SJSA1 (cell line): ENCODE data around the gene FABP2. TPM values are rescaled to one million over a fixed set of nuclear protein-coding genes. Genes with fewer than 3 reads are reported as not detected.
"Not testable (repeated sequence)": the region's sequence is repeated elsewhere in the genome, so short reads cannot be mapped to it uniquely, and the experiment has no call there.

Experiments used
- DNase-seq, 2 experiments: peaks; one replicate each; pipeline ENCODE4 v3.0.0-alpha.2; 2015 to 2020; ENCODE audit warnings: low spot score in 2 of 2, low read depth in 1 of 2
- H3K27ac ChIP-seq: fragments of 250-450 bp; sonication (Bioruptor Pico); 2 replicates; pipeline ENCODE4 v1.5.1; 2020; ENCODE audit warnings: mild to moderate bottlenecking, moderate library complexity
- H3K27me3 ChIP-seq: fragments of 250-450 bp; sonication (Bioruptor Pico); replicated peaks from 2 replicates; pipeline ENCODE4 v1.5.1; 2020; ENCODE audit warnings: mild to moderate bottlenecking, moderate library complexity
- H3K36me3 ChIP-seq: fragments of 250-450 bp; sonication (Bioruptor Pico); 2 replicates; pipeline ENCODE4 v1.5.1; 2020; ENCODE audit warnings: mild to moderate bottlenecking
- H3K4me1 ChIP-seq: fragments of 250-450 bp; sonication (Bioruptor Pico); replicated peaks from 2 replicates; pipeline ENCODE4 v1.6.1; 2021; ENCODE audit warnings: mild to moderate bottlenecking
- H3K4me3 ChIP-seq: fragments of 250-450 bp; sonication (Bioruptor Pico); 2 replicates; pipeline ENCODE4 v1.5.1; 2020; ENCODE audit warnings: mild to moderate bottlenecking
- H3K9me3 ChIP-seq: fragments of 250-450 bp; sonication (Bioruptor Pico); replicated peaks from 2 replicates; pipeline ENCODE4 v1.5.1; 2020; ENCODE audit warnings: mild to moderate bottlenecking
- total RNA-seq: library from RNA; depleted of rRNA; stranded (reverse); fragments of >200 nt; shearing (Covaris generic); gene quantifications from 2 replicates; pipeline ENCODE4 v1.2.3, GENCODE V29; 2014

Gene FABP2
- total RNA-seq, 1 experiment from 2014 or later: not detected

- no peak overlapping the region for H3K4me3 ChIP-seq
- H3K36me3 ChIP-seq: no peaks in the 10 kb centered on the region
- H3K4me1 ChIP-seq: no peaks in the 10 kb centered on the region
- H3K27ac ChIP-seq: no peak overlapping the region
- H3K9me3 ChIP-seq: no peaks in the 10 kb centered on the region
- DNase-seq: no peak
- no peaks in the 10 kb centered on the region for H3K27me3 ChIP-seq
Observed at GRCh38 chr4:119337010-119337409, 15.1 kb upstream of the FABP2 start.

DNA sequence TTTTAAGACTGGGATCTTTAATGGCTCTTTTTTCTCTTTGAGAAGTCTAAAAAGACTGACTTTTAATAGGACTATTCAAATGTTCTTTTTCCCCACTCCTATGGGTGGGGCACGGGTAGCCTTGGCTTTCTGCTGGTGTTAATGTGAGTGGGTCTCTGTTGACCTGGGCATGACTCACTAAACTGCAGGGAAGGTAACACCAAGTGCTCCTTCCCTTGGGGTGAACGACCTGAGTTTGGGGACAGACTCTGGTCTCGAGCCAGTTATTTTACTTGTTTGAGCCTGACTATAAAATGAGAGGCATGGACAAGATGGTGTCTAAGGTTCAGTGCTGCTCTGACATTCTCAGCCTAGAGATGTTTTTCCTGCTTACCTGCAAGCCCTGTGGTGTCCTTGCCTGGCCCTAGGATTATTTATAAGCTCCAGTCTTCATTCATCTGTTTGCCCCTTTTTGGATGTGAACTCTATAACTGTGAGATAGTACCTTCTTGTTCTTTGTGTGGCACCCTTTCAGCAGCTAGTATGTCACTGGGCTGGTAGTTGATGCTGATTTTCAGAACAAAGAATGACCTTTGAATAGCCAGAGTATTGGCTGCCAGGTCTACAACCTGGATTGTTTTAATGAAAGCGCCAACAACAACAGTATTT, 14.5 kb upstream of the FABP2 start:
- H3K9me3 ChIP-seq, H3K4me1 ChIP-seq, H3K36me3 ChIP-seq, H3K27ac ChIP-seq, H3K27me3 ChIP-seq, H3K4me3 ChIP-seq, DNase-seq: not testable (repeated sequence)

DNA sequence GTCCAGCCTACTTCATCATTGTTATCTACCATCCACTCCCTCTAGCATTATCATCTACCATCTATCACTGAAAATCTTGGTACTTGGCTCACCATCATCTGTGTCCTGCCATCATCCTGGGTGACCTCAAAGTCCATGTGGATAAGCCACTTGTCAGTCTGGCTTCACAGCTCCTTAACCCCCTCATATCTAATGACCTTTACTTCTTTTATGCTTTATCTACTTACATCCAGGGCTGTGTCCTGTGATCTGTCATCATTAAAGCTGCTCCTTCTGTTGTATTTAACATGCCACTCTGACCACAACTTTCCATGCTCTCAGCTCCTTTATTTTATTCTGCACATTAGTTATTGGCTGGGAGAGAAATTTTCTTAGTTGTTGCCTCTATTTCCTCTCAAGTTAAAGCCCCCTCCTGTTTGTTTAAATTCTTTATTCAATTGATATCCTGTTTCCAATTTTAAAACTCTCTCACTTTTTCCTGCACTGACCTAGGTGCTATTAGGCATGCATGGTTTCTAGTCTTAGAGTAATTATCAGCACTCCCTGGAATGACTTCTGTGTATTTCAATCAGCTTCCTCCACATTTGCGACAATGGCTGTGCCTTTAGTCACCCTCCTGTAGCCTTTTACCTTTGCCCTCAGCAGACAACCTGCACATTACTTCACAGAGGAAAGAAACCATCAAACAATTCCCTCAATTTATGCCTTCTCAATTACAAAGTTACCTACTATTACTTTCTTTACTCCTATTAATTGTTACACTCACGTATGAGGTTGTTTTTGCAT, 8.1 kb upstream of the FABP2 start:
- DNase-seq: no peak
- no peak overlapping the region for H3K4me3 ChIP-seq
- no peaks in the 10 kb centered on the region for H3K36me3 ChIP-seq
- H3K4me1 ChIP-seq: no peaks in the 10 kb centered on the region
- 0 out of 2 replicates have a peak, but pooled peaks cover 5% of the 10 kb centered on the region for H3K27me3 ChIP-seq
- no peaks in the 10 kb centered on the region; the same call in 1 of the 2 replicates for H3K9me3 ChIP-seq
- H3K27ac ChIP-seq: no peak overlapping the region

- Histone ChIP-seq H3K27me3 (0 out of 2 replicates have a peak, but pooled peaks cover 5% of the 10 kb centered on the region), H3K4me1 (no peaks in the 10 kb centered on the region), H3K4me3 (no peak overlapping the region), H3K36me3 (no peaks in the 10 kb centered on the region), H3K9me3 (no peaks in the 10 kb centered on the region; the same call in 1 of the 2 replicates), H3K27ac (no peak overlapping the region)
- DNase-seq: no peak
Observed at GRCh38 chr4:119328695-119329094, 6.8 kb upstream of the FABP2 start.

DNA sequence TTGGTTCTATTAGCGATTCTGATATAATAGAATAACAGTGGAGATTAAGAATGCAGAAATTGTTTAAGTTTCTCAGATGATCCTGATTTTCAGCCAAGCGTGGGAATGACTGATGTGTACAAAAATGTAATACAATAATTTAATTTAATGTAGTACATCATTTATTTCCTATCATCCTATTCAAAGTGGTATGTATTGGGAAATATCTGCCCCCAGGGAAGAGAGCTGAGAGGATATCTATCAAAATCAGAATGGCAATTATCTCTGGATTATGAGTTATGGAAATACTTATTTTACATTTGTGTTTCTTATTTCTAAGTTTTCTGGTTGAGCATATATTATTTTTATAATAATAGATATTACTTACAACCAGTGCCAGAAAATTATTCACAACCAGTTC, 3.9 kb downstream of the FABP2 start:
- Histone ChIP-seq H3K27me3 (peaks cover 8% of the 10 kb centered on the region; the same call in 1 of the 2 replicates), H3K4me1 (no peaks in the 10 kb centered on the region), H3K27ac (no peak overlapping the region), H3K4me3 (no peak overlapping the region), H3K36me3 (no peaks in the 10 kb centered on the region), H3K9me3 (no peaks in the 10 kb centered on the region)
- DNase-seq: no peak

DNA sequence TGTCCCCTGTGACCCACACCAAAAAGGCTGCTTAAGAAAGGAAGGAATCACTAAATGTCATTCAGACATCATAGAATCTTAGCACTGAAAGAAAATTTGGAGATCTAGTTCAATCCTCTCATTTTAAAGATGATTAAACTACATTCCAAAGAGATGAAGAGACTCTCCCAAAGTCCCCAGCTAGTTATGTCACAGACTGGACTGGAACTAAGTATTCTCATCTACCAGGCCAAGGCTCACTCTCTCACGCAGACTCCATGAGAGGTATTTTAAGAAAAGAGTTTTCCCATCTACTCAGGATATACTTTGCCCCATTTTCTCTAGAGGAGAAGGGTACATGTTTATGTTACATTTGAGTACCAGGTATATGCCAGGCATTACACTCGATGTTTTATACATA, 6.9 kb downstream of the FABP2 start:
- no peaks in the 10 kb centered on the region for H3K9me3 ChIP-seq
- H3K27me3 ChIP-seq: peaks cover 7% of the 10 kb centered on the region; the same call in 1 of the 2 replicates
- no peaks in the 10 kb centered on the region for H3K4me1 ChIP-seq
- no peaks in the 10 kb centered on the region for H3K36me3 ChIP-seq
- no peak overlapping the region for H3K27ac ChIP-seq
- H3K4me3 ChIP-seq: no peak overlapping the region
- no peak for DNase-seq

- DNase-seq: peak in 1 of 2 experiments; percentile 28
- Histone ChIP-seq H3K4me3 (no peak overlapping the region), H3K36me3 (no peaks in the 10 kb centered on the region), H3K27ac (no peak overlapping the region), H3K9me3 (no peaks in the 10 kb centered on the region), H3K4me1 (no peaks in the 10 kb centered on the region), H3K27me3 (peaks cover 2% of the 10 kb centered on the region; the same call in 1 of the 2 replicates)
Observed at GRCh38 chr4:119314356-119314755, 7.6 kb downstream of the FABP2 start.

DNA sequence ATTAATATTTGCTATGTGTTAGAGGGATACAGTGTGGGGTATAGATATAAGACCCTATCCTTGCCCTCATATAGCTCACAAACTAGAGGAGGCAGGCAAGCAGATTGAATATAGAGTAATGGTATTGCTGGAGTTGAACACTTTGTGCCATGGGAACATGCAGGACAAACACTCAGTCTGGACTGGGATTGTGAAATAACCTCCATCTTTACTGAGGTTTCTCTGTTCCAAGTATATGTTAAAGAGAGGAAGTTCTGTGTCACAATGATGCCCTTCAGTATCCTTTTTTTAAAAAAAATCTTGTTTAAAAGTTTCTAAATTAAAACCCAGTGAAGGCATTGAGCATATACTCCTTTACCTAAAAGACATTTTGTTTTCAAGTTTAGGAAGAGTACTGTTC, 8.7 kb downstream of the FABP2 start:
- Histone ChIP-seq H3K36me3 (no peaks in the 10 kb centered on the region), H3K4me3 (no peak overlapping the region), H3K9me3 (no peaks in the 10 kb centered on the region), H3K27ac (no peak overlapping the region), H3K4me1 (no peaks in the 10 kb centered on the region), H3K27me3 (peaks cover 2% of the 10 kb centered on the region; the same call in 1 of the 2 replicates)
- no peak for DNase-seq

GRCh38 chr4:119310826-119311225, 11.1 kb downstream of the FABP2 start:
- Histone ChIP-seq H3K4me3 (no peak overlapping the region), H3K9me3 (no peaks in the 10 kb centered on the region), H3K4me1 (no peaks in the 10 kb centered on the region), H3K27me3 (peaks cover 4% of the 10 kb centered on the region), H3K27ac (no peak overlapping the region), H3K36me3 (no peaks in the 10 kb centered on the region)
- no peak for DNase-seq

DNA sequence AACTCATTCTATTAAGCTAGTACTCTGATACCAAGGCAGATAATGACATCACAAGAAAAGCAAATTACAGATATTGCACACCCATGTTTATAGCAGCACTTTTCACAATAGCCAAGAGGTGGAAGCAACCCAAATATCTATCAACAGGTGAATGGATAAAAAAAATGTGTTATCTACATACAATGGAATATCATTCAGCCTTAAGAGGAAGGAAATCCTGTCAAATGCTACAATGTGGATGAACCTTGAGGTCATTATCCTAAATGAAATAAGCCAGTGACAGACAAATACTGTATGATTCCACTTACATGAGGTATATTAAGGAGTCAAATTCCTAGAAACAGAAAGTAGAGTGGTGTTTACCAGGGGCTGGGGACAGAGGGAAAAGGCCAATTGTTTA, 14.3 kb downstream of the FABP2 start:
- H3K27ac ChIP-seq: no peak overlapping the region
- H3K9me3 ChIP-seq: no peaks in the 10 kb centered on the region
- no peak overlapping the region for H3K4me3 ChIP-seq
- no peaks in the 10 kb centered on the region for H3K4me1 ChIP-seq
- no peak for DNase-seq
- H3K36me3 ChIP-seq: no peaks in the 10 kb centered on the region
- peaks cover 9% of the 10 kb centered on the region for H3K27me3 ChIP-seq

DNA sequence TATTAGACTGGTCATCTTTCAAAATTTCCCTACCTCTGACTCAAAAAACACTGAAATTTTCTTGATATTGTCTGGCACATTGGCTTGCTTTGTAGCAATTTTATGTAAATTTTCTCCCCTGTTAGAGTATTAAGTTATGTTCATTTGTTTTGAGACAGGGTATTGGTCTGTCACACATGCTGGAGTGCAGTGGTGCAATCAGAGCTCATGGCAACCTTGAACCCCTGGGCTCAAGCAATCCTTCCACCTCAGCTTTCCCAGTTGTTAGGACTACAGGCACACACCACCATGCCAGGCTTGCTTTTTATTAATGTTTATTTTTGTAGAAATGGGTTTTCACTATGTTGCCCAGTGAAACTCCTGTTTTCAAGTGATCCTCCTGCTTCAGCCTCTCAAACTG, 17.5 kb downstream of the FABP2 start:
- H3K4me3 ChIP-seq: no peak overlapping the region

GRCh38 chr4:119303587-119304305, 18.2 kb downstream of the FABP2 start:
- Histone ChIP-seq H3K9me3 (no peaks in the 10 kb centered on the region), H3K36me3 (no peaks in the 10 kb centered on the region), H3K4me3 (no peak overlapping the region), H3K27ac (no peak overlapping the region), H3K4me1 (peaks cover 14% of the 10 kb centered on the region), H3K27me3 (peaks cover 9% of the 10 kb centered on the region)
- DNase-seq: no peak

More for the DNA sequence above, 17.5 kb downstream of the FABP2 start:
- no peak for DNase-seq
- Histone ChIP-seq H3K9me3 (no peaks in the 10 kb centered on the region), H3K27me3 (peaks cover 9% of the 10 kb centered on the region), H3K4me1 (peaks cover 7% of the 10 kb centered on the region), H3K27ac (no peak overlapping the region), H3K36me3 (no peaks in the 10 kb centered on the region)

DNA sequence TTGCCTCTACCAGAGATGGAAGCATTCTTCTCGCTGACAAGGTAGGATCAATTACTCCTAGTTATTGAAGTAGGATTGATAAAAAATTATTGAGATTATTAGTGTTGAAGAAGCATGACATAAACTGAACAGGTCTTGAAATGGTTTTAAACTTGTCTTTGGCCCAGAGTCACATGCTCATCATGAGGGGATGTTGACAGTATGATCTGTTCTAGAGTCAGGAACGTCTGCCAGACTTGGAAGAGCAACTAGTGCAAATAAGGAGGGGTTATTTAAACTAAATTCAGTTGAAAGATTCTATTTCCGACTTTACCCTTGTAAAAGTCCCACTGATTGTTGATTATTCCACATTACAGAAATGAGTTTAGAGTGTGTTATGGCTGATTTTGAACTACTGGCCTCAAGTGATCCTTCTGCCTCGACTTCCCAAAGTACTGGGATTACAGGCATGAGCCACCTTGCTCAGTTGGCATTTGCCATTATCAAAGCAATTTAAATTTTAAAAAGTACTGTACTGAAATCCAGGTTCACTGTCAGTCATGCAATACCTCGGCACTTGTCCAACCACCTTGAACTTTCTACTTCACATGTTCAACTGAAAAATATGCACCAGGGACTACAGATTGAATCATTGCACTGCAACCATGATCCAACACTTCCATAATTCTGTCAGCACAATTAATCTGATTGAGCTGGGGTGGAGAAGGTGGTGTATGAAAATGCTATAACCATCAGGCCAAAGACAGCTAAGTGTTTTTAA, 19.7 kb downstream of the FABP2 start:
- H3K27ac ChIP-seq: no peak overlapping the region
- H3K9me3 ChIP-seq: no peaks in the 10 kb centered on the region
- H3K36me3 ChIP-seq: peaks cover 12% of the 10 kb centered on the region
- H3K27me3 ChIP-seq: peaks cover 9% of the 10 kb centered on the region
- DNase-seq: no peak
- H3K4me3 ChIP-seq: no peak overlapping the region
- peaks cover 14% of the 10 kb centered on the region for H3K4me1 ChIP-seq
